Measurements from ENCODE around the gene ATP6V1F.

The ATP6V1F gene

GRCh38 chr7:128862571-128863432 is at the start of gene ATP6V1F:
Gene ATP6V1F (plus strand): TSS chr7:128862856. CDS start chr7:128862905, 49 bp downstream.
- DNase-seq, result peak; percentile 99

GRCh38 chr7:128814499-128814898 is 48.2 kb upstream of the ATP6V1F start:
- no peak for DNase-seq

GRCh38 chr7:128815289-128815942 is 47.2 kb upstream of the ATP6V1F start:
- no peak for DNase-seq

GRCh38 chr7:128818694-128819093 is 44.0 kb upstream of the ATP6V1F start:
- DNase-seq, result no peak

GRCh38 chr7:128821724-128822123 is 40.9 kb upstream of the ATP6V1F start:
- no peak for DNase-seq

- no peak for DNase-seq
Measured at GRCh38 chr7:128826512-128826911, 36.1 kb upstream of the ATP6V1F start.

- no peak for DNase-seq
Measured at GRCh38 chr7:128826916-128827247, 35.8 kb upstream of the ATP6V1F start.

GRCh38 chr7:128827248-128827958 is 35.3 kb upstream of the ATP6V1F start:
- no peak for DNase-seq

- DNase-seq, result no peak
Measured at GRCh38 chr7:128827971-128828711, 34.5 kb upstream of the ATP6V1F start.

- DNase-seq, result no peak
Measured at GRCh38 chr7:128829391-128830166, 33.1 kb upstream of the ATP6V1F start.

- peak in 1 of 2 experiments; percentile 21 for DNase-seq
Measured at GRCh38 chr7:128830231-128831177, 32.2 kb upstream of the ATP6V1F start, which contains the start of gene FLNC. Gene FLNC (plus strand): TSS chr7:128830406. CDS start chr7:128830638, 232 bp downstream.

GRCh38 chr7:128831178-128831993 is 31.3 kb upstream of the ATP6V1F start:
- DNase-seq, result no peak

- no peak for DNase-seq
Measured at GRCh38 chr7:128831994-128832879, 30.4 kb upstream of the ATP6V1F start.

GRCh38 chr7:128832880-128833147 is 29.8 kb upstream of the ATP6V1F start:
- DNase-seq, result no peak

GRCh38 chr7:128833148-128833945 is 29.3 kb upstream of the ATP6V1F start:
- DNase-seq, result no peak

- no peak for DNase-seq
Measured at GRCh38 chr7:128833946-128834325, 28.7 kb upstream of the ATP6V1F start.

GRCh38 chr7:128835231-128835751 is 27.4 kb upstream of the ATP6V1F start:
- no peak for DNase-seq

Data from activated CD4-positive, alpha-beta T cell treated with anti-CD3 and anti-CD28 coated beads, Interleukin-2, amount 50 U/mL, for 4 hours (primary cell).